GM18508 (cell line): ENCODE data around the gene TEX19.
"Not testable (repeated sequence)": the region's sequence is repeated elsewhere in the genome, so short reads cannot be mapped to it uniquely, and the experiment has no call there.

ENCODE experiments used
- ATAC-seq: cut with Tn5 transposase; IDR thresholded peaks from one replicate; pipeline ENCODE4 v1.9.1; 2021; ENCODE audit warnings: moderate number of reproducible peaks; ENCODE audit not compliant: insufficient read depth, unreplicated experiment

TEX19 gene

DNA sequence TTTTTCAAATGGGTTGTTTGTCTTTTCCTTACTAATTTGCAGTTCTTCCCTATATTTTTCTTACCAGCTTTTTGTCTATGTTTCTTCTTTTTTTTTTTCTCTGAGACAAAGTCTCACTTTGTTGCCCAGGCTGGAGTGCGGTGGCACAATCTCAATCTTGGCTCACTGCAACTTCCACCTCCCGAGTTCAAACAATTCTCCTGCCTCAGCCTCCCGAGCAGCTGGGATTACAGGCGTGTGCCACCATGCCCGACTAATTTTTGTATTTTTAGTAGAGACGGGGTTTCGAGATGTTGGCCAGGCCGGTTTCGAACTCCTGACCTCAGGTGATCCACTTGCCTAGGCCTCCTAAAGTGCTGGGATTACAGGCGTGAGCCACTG is 14.0 kb downstream of the TEX19 start:
- ATAC-seq = not testable (repeated sequence)

DNA sequence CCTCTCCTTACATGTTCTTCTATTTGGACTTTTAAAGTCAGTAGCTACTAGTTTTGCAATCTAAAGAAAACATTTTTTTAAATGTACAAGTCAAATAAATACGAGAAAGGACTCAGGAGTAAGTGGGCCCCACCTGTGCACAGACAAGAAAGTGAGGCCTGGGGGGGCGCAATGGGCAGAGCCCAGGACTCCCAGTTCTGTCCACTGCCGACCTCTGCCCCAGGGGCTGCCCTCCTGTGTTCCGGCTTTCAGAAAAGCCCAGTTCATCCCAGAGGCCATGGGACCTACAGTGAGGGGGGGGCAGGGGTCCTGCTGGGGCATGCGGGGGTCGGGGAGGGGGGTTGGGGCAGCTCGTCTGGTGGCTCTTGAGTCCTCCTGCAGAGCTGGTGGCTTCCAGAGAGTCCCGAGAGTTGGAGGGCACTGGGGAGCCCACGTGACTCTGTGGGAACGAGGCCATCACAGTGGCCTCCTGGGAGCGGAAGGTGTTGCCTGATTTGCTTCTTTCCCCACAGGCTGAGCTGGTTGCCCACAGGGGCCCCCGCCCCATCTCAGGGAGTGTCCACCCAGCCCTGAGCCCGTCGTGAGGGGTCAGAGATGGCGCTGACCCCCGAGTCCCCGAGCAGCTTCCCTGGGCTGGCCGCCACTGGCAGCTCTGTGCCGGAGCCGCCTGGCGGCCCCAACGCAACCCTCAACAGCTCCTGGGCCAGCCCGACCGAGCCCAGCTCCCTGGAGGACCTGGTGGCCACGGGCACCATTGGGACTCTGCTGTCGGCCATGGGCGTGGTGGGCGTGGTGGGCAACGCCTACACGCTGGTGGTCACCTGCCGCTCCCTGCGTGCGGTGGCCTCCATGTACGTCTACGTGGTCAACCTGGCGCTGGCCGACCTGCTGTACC is 14.9 kb downstream of the TEX19 start:
- ATAC-seq = no peak

DNA sequence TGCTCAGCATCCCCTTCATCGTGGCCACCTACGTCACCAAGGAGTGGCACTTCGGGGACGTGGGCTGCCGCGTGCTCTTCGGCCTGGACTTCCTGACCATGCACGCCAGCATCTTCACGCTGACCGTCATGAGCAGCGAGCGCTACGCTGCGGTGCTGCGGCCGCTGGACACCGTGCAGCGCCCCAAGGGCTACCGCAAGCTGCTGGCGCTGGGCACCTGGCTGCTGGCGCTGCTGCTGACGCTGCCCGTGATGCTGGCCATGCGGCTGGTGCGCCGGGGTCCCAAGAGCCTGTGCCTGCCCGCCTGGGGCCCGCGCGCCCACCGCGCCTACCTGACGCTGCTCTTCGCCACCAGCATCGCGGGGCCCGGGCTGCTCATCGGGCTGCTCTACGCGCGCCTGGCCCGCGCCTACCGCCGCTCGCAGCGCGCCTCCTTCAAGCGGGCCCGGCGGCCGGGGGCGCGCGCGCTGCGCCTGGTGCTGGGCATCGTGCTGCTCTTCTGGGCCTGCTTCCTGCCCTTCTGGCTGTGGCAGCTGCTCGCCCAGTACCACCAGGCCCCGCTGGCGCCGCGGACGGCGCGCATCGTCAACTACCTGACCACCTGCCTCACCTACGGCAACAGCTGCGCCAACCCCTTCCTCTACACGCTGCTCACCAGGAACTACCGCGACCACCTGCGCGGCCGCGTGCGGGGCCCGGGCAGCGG is 15.7 kb downstream of the TEX19 start:
- no peak for ATAC-seq

DNA sequence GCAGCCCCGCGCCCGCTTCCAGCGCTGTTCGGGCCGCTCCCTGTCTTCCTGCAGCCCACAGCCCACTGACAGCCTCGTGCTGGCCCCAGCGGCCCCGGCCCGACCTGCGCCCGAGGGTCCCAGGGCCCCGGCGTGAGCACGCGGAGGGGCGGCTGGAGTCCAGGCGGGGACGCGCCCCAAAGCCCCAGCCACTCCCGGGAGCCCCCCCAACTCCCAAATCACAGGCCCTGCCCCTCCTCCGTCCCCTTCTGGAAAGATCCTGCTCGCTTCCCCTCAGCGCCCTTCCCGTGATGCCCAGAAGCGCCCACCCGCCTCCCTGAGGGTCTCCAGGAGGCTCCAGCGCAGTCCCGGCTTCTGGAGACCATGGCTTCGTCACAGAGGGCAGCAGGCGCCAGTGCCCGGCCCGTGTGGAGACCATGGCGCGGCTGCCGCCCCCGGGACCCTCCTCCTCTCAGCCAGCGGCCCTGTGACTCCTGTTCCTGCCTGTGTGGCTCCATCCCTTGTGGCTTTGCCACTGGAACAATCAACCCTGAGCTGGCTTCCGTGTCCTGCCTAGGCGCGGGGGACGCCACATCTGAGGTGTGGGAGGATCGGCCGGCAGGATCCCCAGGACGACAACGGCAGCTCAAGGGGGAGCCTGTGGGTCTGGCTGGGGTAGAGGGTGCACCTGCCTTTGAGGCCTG is 16.5 kb downstream of the TEX19 start:
- no peak for ATAC-seq

DNA sequence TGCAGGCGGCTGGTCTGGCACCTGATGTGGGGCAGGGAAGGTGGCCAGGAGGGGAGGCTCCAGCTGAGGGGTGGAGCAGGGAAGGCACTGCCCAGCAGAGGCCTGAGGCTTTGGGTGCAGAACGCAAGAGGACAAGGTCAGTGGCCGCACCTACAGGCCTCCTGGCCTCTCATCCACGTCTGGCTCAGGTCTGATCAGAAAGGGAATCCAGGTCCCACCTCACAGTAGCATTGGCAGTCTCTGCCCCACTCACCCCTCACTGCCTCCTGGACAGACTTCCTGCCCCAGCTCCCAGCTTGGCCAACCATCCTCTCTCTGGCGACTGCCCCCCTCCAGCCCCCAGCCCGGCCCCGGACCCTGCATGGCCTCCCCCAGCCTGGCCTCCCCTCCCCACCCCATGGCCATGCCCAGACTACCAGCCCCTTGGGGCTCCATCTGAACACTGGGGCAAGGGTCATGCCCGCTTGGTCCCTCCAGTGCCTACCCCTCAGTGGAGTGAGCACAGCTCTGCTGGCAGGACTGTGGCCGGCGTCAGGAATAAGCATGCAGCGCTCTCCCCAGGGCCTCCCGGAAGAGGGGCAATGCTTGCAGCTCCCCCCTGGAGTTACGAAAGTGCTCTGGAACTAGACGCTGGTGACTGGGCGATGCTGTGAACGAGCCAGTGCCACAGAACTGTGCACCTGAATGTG is 17.1 kb downstream of the TEX19 start:
- no peak for ATAC-seq

DNA sequence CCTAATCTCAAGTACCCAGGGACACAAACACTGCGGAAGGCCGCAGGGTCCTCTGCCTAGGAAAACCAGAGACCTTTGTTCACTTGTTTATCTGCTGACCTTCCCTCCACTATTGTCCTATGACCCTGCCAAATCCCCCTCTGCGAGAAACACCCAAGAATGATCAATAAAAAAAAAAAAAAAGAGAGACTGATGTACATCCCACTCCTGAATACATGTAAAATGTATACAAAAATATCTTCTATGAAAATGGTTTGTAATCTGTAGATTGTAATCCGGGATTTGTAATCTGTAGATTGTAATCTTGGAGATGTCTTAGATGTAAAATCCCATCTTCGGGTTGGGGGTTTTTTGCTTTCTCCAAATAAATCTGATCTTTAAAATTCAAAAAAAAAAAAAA is 18.2 kb downstream of the TEX19 start:
- ATAC-seq = not testable (repeated sequence)

DNA sequence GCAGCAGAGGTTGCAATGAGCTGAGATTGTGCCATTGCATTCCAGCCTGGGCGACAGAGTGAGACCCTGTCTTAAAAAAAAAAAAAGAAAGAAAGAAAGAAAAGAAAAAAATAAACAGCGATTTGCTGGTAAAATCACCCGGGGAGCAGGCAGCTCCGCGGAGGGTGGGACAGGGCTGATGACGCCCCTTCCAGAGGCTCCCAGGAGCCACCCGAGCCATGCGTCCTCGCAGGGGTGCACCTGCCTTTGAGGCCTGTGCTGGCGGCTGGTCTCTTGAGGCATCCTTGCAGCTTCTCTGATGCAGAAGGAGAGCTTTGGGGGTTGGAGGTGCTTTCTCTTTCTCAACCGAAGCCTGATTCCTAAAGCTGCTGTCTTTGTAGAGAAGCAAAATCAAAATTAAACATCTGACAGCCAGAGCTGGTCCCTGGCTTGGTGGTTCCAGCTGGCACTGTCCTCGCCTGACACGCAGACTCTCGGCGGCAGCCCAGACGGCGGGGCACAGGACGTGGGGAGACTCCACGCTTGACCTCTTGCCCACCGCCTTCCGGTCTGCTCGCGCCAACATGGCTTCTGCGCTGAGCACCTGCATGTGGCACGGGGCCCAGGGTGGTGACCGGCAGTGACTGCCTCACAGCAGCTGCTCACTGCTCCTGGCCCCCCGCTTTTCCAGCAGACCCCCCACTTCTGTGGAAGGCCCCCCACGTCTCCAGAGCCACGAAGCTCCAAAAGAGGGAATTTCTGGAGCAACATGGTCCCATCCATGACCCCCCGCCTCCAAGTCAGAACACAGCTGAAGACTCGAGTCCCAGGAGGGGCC is 19.1 kb downstream of the TEX19 start:
- ATAC-seq = no peak

DNA sequence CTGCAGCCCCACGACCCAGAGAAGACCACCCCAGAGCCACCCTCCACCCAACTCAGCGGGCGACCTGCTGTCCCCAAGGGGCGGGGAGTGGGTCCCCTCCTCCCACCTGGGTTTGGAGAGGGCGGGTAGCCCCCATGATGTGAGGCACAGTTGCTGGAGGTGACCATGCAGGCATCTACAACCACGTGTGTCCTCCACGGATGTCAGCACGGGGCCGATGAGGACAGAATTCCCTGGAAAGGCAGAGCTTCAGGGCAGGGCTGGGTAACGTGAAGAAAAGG is 19.6 kb downstream of the TEX19 start:
- no peak for ATAC-seq

DNA sequence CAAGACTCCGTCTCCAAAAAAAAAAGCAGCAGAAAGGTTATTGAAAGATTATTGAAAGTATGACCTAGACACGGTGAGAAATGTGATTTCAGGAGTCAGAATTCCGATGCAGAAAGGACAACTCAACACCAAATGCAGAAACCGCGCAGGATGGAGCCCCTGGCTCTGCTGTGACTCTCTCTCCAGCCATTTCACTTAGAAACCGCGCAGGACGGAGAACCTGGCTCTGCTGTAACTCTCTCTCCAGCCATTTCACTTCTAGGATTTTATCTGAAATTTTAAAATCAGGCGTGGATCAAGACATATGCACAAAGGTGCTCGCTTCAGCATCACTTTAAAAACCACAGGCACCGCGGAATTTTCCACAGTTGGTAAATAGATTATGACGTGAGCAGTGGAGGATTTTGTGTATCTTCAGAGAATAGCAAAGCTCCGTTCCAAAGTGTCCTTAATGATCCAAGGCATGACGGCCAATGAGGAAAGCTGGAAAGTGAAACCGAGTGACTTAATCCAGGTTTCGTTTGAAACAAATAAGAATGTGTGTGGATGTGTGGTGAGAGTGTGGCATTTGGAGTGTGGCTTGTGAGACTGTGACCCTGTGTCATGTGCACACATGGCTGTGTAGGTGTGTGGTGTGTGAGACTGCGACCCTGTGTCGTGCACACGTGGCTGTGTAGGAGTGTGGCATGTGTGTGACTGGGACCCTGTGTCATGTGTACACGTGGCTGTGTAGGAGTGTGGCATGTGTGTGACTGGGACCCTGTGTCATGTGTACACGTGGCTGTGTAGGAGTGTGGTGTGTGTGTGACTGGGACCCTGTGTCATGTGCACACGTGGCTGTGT is 22.0 kb downstream of the TEX19 start:
- no peak for ATAC-seq

DNA sequence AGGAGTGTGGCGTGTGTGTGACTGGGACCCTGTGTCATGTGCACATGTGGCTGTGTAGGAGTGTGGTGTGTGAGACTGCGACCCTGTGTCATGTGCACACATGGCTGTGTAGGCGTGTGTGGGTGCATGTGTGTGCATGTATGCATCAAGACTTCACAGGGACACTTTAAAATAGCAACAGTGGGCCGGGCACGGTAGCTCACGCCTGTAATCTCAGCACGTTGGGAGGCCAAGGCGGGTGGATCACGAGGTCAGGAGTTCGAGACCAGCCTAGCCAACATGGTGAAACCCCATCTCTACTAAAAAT is 22.6 kb downstream of the TEX19 start:
- ATAC-seq = not testable (repeated sequence)

DNA sequence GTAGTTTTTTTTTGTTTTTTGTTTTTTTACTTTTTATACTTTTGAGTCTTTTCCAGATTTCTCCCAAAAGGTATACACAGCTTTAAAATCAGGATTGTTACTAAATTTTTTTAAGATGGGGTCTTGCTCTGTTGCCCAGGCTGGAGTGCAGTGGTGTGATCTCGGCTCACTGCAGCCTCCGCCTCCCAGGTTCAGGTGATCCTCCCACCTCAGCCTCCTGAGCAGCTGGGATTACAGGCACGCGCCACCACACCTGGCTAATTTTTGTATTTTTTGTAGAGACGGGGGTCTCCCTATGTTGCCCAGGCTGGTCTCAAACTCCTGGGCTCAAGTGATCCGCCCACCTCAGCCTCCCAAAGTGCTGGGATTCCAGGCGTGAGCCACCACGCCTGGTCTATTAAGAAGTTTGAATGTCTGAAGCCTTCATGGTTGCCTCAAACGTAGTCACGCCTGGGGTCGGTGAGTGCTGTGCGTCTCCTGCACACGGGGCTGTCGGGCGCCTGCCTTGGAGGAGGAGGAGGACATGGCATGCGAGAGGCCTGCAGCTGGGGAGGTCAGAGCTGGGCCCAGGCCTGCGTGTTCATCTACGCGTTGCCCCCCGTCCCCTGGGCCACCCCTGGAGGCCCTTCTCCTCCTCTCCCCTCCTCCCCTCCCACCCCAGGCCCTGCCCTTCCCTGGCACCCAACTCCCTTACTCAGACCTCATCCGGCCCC is 23.3 kb downstream of the TEX19 start:
- not testable (repeated sequence) for ATAC-seq

DNA sequence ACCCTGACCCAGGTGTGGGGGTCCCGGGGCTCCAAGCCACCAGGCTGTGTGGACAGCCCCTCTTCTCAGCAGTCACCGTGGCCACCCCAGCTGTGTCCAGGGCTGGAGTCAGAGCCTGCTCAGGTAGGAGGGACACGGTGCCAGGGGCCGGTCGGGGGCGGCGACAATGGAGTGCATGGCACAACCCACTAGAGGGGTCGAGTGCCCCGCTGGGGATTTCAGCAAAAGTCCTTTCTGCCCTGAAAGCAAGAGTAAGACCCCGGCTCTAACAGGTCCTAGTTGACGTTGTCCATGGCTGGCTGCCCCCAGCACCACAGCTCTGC is 23.8 kb downstream of the TEX19 start:
- ATAC-seq = no peak

DNA sequence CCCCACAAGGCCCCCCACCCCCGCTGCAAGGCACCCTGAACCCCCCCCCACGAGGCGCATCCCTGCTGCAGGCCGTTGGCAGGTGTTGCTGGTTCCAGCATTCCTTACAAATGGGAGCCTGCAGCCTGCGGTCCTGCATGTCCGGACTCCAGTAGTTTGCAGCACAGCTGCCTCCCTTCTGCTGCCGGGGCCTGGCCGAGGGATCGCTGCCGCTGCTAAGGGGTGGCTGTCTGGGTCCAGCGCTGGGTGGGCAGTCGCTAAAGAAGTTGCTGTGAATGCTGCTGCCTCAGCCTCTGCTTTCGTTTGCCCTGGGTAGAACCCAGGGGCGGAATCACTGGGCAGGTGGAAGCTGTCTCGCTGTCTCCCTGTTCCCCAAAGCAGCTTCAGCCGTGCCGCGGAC is 24.4 kb downstream of the TEX19 start:
- ATAC-seq = no peak

DNA sequence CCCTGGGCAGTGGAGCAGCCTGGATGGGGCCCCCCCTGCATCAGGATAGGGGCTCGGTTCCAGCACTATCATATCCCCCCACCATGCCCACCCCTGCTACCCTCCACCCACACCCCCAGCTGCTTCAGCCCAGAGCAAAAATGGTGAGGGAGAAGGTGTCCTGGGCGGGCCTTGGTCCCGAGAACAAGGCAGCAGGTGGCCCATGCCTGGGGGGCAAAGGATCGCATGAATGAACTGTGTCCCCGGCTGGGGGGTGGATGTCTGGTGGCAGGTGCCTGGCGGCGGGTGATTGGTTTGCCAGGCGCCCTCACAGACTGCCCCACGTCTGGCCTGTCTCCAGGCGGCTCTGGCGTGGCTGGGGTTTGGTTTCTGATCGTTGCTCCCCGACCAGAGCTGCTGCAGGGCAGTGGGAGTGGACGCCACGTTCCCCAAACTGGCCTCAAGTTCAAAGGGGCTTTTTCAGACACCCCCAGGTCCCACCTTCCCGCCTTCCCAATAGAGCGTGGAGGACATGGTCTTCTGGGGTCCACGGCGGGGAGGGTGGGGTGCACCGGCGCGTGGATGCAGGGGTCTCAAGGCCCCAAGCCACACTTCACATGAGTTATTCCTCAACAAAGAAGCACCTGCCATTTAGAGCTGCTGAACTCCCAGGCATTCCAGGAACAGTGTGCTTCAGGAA is 25.1 kb downstream of the TEX19 start:
- no peak for ATAC-seq

DNA sequence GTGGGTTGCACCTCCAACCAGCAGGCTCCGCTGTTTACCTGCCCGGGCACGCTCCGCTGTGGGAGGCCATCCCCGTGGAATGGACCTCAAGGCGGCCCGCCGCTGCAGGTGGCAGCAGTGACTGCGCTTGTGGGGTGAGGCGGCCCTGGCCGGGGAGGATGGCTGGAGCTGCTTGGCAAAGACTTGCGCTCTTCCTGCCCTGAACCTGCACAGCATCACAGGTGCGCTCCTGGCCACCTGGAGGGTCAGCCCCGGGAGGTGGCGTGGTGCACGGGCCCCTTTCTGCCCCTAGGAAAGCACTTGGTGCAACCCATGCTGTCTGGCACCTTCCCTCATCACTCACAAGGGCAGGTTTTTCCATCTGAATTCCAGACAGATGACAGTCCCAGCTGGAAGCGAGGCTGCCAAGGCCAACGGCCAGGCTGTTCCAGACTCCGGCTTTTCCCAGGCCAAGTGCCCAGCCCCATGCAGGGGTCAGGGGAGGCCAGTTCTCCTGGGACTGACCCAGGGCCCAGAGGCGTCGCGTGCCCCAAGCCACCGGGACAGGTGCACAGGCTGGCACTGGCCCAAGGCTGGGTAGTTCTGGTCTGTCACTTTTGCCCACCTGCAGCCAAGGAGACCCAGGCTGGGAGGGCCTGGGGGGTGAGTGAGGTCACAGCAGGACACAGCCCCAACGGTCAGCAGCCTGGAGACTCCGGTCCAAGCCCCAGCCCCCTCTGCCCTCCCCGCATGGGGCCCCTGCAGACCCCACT is 25.9 kb downstream of the TEX19 start:
- no peak for ATAC-seq

DNA sequence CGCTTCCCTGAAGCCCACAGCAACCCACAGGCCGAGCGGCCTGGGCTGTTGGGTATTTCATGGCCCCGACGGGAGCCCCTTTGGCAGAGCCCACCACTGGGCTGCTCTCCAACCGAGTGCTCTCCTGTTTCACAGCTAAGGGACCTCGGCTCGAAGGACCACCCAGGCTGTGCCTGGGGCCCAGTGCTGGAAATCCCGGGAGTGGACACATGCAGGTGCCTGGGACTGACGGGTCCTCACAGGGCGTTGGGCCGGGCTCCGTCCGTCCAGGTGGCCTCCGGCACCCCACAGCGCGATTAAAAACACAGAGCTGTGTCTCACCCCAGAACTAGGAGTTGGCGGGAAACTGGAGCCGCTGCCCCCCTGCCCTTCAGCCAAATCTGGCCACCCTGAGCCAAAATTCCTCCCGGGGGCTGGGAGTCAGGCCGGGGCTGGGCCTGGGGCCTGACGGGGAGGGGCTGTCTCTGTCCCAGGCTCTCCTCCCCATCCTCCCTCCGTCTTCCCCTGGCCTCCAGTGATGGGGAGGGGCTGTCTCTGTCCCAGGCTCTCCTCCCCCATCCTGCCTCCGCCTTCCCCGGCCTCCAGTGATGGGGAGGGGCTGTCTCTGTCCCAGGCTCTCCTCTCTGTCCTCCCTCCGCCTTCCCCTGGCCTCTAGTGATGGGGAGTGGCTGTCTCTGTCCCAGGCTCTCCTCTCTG is 26.7 kb downstream of the TEX19 start:
- ATAC-seq = no peak

DNA sequence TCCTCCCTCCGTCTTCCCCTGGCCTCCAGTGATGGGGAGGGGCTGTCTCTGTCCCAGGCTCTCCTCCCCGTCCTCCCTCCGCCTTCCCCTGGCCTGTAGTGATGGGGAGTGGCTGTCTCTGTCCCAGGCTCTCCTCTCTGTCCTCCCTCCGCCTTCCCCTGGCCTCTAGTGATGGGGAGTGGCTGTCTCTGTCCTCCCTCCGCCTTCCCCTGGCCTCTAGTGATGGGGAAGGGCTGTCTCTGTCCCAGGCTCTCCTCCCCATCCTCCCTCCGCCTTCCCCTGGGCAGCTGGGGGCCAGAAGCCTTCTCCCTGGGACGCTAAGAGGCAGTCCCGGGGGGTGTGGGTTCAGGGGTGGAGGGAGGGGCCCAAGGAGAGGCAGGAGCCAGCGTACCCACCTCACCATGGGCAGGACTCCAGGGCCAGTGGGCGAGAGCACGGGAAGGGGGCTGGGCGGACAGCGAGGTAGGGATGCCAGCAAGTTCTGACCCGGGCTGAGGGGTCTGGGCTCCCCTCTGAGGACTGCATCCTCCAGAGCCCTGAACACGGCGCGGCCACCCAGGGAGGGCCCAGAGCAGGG is 27.3 kb downstream of the TEX19 start:
- no peak for ATAC-seq
